Glutamatergic neuron (in vitro differentiated cells): ENCODE measurements around the gene FCN2. TPM values are rescaled to one million over a fixed set of nuclear protein-coding genes. Genes with fewer than 3 reads are reported as not detected.
A peak's percentile ranks its signal among the peaks of the same experiment; 100 is the strongest.

Experiments
- DNase-seq: peaks from one replicate; pipeline ENCODE4 v3.0.0; 2022
- H3K27ac Mint-ChIP-seq: one replicate; pipeline ENCODE4 v1.8.0; 2020; ENCODE audit warnings: mild to moderate bottlenecking, mixed read lengths, inconsistent platforms; ENCODE audit not compliant: unreplicated experiment
- H3K27me3 Mint-ChIP-seq: one replicate; pipeline ENCODE4 v1.8.0; 2020; ENCODE audit warnings: mild to moderate bottlenecking, moderate library complexity, mixed read lengths, inconsistent platforms; ENCODE audit not compliant: unreplicated experiment
- H3K36me3 Mint-ChIP-seq: one replicate; pipeline ENCODE4 v1.8.0; 2020; ENCODE audit warnings: mild to moderate bottlenecking, mixed read lengths, inconsistent platforms; ENCODE audit not compliant: unreplicated experiment
- H3K4me1 Mint-ChIP-seq: one replicate; pipeline ENCODE4 v1.8.0; 2020; ENCODE audit warnings: mild to moderate bottlenecking, low read depth, mixed read lengths, inconsistent platforms; ENCODE audit not compliant: unreplicated experiment
- H3K4me3 Mint-ChIP-seq: one replicate; pipeline ENCODE4 v1.8.0; 2020; ENCODE audit warnings: mild to moderate bottlenecking, mixed read lengths, inconsistent platforms; ENCODE audit not compliant: unreplicated experiment
- H3K9me3 Mint-ChIP-seq: one replicate; pipeline ENCODE4 v1.8.0; 2020; ENCODE audit warnings: mild to moderate bottlenecking, moderate library complexity, mixed read lengths, inconsistent platforms; ENCODE audit not compliant: unreplicated experiment
- total RNA-seq: library from RNA; stranded (reverse); fragmentation: NEBNext Ultra II Directional; extraction: Animal tissue kit (Norgen Biotek cat#: 25700); gene quantifications from one replicate; pipeline ENCODE4 v1.2.1, GENCODE V29; 2021; ENCODE audit not compliant: unreplicated experiment
- TF ChIP-seq, protein P1 (sequence below): fragments of 200-600 bp; sonication (generic); IDR thresholded peaks from one replicate; pipeline ENCODE4 v1.5.0; 2021; ENCODE audit not compliant: partially characterized antibody, unreplicated experiment

The FCN2 gene
- total RNA-seq, 1 donor from 2014 or later = not detected

DNA sequence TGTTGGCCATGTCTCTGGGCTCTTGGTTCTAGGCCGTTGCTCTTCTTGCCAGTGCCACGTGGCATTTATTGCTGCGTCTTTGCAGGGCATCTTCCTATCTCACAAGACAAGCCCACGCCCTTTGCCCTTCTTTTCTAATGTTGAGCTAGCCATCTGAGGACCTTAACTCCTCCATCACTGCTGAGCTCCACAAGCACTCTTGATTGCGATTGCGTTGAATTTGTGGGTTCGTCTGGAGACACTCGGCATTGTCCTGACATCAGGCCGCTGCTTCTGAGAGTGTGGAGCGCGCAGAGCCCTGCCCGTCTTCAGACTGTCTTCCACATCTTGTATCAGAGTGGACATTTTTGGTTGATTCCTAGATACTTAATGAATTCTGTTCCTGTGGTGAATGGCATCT lies 51.6 kb downstream of the FCN2 start:
- TF ChIP-seq, protein P1, sequence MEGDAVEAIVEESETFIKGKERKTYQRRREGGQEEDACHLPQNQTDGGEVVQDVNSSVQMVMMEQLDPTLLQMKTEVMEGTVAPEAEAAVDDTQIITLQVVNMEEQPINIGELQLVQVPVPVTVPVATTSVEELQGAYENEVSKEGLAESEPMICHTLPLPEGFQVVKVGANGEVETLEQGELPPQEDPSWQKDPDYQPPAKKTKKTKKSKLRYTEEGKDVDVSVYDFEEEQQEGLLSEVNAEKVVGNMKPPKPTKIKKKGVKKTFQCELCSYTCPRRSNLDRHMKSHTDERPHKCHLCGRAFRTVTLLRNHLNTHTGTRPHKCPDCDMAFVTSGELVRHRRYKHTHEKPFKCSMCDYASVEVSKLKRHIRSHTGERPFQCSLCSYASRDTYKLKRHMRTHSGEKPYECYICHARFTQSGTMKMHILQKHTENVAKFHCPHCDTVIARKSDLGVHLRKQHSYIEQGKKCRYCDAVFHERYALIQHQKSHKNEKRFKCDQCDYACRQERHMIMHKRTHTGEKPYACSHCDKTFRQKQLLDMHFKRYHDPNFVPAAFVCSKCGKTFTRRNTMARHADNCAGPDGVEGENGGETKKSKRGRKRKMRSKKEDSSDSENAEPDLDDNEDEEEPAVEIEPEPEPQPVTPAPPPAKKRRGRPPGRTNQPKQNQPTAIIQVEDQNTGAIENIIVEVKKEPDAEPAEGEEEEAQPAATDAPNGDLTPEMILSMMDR = no peak
- peaks cover 6% of the 10 kb centered on the region for H3K27me3 Mint-ChIP-seq
- H3K9me3 Mint-ChIP-seq = peaks cover 4% of the 10 kb centered on the region
- peaks cover 5% of the 10 kb centered on the region for H3K4me1 Mint-ChIP-seq
- no peak for DNase-seq
- H3K27ac Mint-ChIP-seq = no peak overlapping the region
- no peaks in the 10 kb centered on the region for H3K36me3 Mint-ChIP-seq
- H3K4me3 Mint-ChIP-seq = no peak overlapping the region

DNA sequence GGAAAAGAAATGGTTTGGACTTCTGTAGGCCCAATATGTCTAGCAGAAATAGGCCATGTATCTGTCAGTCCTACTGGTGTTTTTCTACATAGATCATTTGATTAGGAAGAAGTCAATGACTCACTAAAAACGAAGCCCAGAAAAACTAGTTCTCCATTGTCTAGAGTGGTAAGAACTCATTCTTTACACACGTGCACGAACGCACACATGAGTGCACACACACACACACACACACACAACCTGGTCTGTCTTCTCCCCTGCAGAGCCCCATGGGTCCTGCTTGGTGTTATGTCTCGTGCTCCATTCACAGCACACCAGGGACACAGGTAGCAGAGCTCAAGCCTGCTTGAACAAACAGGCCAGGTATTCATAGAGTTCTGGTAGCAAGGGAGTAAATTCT lies 52.0 kb downstream of the FCN2 start:
- Mint-ChIP-seq H3K27ac (no peak overlapping the region), H3K4me3 (no peak overlapping the region), H3K36me3 (no peaks in the 10 kb centered on the region), H3K27me3 (peaks cover 6% of the 10 kb centered on the region), H3K4me1 (peaks cover 5% of the 10 kb centered on the region), H3K9me3 (peaks cover 4% of the 10 kb centered on the region)
- no peak for DNase-seq
- TF ChIP-seq, protein P1 = no peak

DNA sequence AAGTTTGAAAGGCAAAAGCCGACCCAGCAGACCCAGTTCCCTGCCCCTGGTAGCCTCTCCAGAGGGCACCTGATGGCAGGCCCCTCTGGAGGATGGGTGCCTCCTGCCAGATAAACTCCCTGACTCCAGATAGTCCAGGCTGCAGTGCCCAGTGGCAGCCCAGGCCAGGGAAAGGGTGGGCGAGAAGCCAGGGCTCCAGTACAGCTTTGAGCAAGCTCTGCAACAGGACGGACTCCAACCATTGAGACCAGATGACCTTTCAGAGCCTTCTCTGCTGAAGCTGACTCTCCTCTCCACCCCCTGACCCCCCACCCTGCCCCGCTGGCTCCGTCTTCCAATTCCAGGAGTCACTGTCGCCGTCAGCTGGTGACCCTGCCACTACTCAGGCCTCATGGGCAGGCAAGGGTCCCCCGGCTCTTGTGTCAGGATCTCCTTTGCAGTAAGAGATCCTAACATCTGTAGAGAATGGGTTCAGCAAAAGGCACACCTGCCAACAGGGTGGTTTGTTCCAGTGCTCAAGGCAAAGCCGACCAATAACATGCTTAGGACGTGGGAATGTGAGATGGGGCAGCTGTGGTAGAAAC lies 52.6 kb downstream of the FCN2 start:
- H3K9me3 Mint-ChIP-seq = peaks cover 4% of the 10 kb centered on the region
- no peaks in the 10 kb centered on the region for H3K36me3 Mint-ChIP-seq
- peaks cover 5% of the 10 kb centered on the region for H3K4me1 Mint-ChIP-seq
- no peak overlapping the region for H3K27ac Mint-ChIP-seq
- TF ChIP-seq, protein P1 = no peak
- H3K27me3 Mint-ChIP-seq = peaks cover 6% of the 10 kb centered on the region
- H3K4me3 Mint-ChIP-seq = no peak overlapping the region
- no peak for DNase-seq

GRCh38 chr9:134935056-134935640 lies 54.5 kb downstream of the FCN2 start:
- Mint-ChIP-seq H3K9me3 (peaks cover 4% of the 10 kb centered on the region), H3K36me3 (no peaks in the 10 kb centered on the region), H3K4me1 (peaks cover 8% of the 10 kb centered on the region), H3K27me3 (peaks cover 6% of the 10 kb centered on the region), H3K27ac (no peak overlapping the region), H3K4me3 (peak overlapping the region; percentile 8)
- TF ChIP-seq, protein P1 = no peak
- no peak for DNase-seq

DNA sequence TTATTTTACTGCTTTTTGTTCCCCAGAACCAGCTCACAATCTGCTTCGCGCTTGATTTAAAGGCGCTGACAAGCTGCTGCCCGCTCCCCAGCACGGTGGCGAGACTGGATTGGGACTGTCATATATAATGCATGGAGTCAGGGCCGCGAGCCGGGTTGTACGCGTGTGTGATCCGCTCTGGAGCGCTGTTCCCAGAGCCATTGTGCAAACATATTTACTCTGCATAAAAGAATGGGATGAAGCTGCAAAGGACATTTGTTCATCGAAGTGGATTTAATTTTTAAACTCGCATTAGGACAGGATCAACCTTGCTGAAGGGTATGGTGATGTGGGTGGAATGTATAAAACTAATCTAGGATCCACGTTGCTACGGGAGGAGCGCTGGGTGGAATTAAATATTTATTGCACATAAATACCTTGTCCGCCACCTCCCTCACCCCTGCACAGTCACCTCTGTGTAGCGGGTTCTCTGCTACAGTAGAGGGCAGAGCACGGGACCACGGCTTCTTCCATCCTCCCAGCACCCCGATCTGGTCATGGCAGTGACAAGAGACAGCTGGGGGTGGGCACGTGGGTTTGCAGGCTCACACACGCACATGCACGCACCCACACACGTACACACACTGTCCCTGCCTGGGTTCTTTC lies 55.2 kb downstream of the FCN2 start:
- Mint-ChIP-seq H3K27me3 (peaks cover 4% of the 10 kb centered on the region), H3K9me3 (peaks cover 4% of the 10 kb centered on the region), H3K27ac (no peak overlapping the region), H3K4me1 (peaks cover 8% of the 10 kb centered on the region), H3K36me3 (no peaks in the 10 kb centered on the region), H3K4me3 (no peak overlapping the region)
- TF ChIP-seq, protein P1 = no peak
- DNase-seq = no peak
